Epidermal melanocyte (primary cell): ENCODE measurements around the gene PTPRG.
A peak's percentile ranks its signal among the peaks of the same experiment; 100 is the strongest.

ENCODE experiments used
- DNase-seq: peaks from one replicate; pipeline ENCODE4 v3.0.0; 2011; ENCODE audit warnings: low spot score; ENCODE audit not compliant: insufficient read length

The PTPRG gene

DNA sequence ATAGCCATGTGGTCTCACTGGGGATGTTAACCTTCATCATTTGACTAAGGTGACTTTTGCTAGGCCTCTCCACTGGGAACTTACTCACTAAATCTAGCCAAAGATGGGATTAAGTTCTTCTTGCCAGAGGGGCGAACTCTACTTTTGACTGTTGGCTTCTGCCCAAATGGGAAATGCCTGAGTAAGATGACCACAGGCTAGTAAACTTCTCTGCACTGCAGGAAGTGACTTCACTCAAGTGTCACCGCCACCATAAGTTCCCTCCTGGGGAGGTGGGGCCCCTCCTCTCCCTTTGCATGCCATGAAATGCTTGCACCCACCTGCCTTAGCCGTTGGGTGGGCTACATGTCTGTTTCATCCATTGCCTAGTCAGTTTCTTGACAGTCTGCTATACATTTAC lies 423.6 kb downstream of the PTPRG start:
- DNase-seq, result no peak

DNA sequence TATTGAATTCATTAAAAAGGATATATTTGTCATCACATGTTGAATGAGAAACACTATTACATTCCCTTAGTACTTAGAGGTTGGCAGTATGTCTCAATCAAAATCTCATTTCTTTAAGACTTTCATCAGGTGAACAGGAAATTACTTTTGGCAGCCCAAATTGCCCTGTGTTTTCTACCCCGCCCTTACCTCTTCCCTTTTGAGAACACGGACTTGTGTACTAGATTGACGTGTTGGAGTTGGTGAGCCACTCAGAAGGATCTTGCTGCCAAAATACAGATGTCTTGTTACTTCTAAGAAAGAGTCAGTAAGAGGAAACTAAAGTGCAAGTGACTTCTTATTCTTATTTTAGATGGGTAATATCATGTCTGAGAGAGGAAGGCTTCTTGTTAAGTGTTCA lies 425.1 kb downstream of the PTPRG start:
- DNase-seq, result no peak

DNA sequence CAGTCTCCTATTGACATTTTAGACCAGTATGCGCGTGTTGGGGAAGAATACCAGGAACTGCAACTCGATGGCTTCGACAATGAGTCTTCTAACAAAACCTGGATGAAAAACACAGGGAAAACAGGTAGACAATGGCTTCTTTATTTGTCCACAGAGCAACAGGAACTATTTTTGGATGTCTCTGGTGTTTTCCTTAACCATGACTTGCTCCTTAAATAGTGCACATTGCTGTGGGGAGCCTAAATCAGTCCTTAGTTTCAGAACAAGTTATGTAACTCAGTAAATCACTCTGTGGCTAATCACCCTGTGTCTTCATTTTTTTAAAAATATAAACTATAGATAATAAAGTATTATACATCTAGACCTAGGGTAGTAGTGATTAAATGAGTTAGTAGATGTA lies 428.3 kb downstream of the PTPRG start:
- DNase-seq, result no peak

DNA sequence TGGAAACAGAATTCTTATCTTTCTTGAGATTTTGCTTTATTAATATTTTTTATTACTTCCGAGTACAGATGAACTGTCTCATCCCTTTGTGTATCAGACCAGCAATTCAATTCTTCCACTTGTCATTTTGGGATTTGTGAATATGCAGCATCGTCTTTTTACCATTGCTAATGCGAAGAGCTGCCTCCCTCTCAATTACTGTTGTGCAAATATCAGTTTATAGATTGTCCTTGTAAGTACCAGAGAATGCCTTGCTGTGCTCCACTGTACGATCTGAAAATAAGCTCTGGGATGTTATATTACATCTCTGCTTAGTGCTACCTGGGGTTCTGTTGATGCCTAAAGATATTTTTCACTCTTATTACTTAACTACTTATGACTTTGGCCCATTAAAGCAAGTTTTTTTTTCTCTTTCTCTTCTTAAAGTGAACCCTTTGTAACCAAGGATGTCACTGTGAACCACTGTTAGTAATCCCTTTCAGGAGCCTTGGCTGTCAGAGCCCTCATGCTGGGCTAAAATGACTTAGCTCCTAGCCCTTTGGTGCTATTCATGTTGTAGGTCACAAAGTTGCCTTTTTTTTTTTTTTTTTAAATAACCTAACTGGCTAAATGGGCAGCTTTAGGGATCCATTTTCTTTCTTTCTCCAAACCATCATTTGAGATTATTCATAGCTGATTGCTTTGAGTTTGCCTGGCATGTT lies 429.1 kb downstream of the PTPRG start:
- DNase-seq, result no peak

DNA sequence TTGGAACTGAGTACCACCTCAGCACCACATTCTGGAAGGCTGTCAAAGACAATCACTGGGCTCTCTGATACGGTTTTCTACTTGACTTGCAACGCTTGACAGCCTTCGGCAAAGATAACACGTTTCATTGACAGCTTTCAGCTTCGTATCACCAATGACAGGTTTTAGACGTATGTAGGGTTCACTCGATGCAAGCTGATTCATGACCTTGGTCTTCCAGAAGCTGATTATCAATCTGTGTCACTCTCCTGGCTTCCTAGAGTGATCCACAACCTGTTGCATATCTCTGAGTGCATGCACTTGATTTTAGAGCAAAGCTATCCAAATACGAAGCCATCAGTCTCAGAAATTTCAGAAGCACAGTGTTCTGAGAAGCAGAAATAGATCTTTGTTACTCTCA lies 430.3 kb downstream of the PTPRG start:
- DNase-seq, result no peak

DNA sequence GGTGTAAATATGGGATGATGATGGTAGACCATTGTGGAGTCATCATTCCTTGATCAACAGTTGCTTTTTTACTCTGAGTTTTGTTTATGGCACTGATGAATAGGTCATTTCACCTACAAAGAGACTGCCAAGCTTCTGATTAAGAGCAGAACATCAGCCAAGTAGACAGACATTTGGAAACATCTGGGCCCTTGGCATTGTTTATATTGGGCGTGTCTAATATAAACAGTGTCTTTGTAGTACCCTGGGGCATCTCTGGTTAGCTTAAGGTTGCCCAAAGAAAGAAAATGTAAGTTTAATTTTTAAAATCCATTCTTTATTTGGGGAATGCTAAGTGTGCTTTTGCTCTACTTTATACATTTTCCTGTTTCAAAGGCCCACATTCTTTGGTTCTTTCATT lies 435.0 kb downstream of the PTPRG start:
- DNase-seq, result no peak

DNA sequence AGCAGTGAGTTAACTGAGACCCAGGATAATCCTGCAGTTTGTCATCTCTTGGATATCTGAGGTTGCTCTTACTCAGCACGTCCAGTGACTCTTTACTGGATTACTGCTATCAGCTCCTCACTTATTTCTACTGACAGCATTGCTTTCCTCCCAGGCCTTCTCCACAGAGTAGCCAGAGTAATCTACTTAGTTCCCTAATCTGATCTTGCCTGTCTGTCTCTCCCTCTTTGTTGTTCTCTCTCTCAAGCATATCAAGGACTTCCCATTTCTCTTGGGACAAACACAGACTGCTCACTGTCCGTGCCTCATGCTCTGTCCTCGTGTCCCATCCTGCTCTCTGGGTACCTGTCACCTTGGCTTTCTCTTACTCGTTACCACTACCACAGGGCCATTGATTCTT lies 435.7 kb downstream of the PTPRG start:
- DNase-seq, result no peak

DNA sequence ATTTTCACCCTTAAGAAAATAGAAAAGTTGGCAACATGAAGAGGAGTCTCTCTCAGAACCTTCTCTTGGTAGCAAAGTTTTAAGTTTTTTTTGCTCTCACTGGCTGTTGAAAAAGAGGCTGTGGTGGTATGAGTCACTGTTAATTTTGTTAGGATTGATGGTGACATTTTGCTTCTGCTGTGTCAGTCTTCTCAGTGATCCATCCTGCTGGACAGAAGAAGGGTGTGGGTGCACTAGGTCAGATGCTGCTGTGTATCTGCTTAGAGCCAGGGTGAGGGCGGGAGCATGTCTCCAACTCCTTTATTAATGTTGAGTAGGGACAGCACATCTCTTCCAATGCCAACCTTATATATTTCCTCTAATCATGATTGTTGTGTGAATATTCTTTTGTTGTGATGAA lies 442.5 kb downstream of the PTPRG start:
- no peak for DNase-seq

DNA sequence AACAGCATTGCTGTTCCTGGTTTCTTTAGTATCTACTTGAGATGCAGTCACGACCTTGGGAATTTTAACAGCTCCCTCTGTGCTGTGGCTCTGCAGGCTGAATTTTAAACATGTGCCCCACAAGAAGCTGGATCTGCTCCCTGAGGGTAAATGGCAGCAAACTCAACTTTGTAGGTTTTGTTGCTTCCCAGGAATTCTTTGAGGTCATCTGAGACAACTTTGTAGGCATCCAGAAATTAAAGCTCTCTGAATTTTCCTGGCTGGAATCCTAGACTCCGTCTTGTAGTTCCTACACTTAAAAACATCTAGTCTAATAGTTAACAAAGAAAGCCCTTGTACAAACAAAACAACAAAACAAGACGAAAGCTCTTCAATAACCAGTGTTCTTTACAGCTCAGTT lies 445.7 kb downstream of the PTPRG start:
- DNase-seq, result peak; percentile 53

DNA sequence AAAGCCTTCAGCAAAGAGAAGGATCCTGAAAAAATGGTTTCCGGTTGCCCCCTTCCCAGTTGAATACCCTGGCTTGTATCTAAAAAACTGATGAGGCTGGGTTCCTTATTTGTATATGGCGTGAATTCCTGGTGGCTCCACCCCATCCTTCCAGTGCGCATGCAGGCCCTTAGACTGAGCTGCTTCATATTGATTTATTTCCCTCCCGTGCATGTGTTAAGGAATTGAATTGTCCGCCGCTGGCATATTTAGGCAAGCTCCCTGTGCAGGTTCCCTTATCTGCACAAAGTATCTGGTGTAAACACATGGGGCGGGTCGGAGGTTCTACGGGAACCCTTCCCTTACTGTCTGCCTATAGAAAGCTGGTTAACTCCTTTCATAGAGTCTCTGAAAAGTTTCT lies 449.6 kb downstream of the PTPRG start:
- DNase-seq, result no peak

DNA sequence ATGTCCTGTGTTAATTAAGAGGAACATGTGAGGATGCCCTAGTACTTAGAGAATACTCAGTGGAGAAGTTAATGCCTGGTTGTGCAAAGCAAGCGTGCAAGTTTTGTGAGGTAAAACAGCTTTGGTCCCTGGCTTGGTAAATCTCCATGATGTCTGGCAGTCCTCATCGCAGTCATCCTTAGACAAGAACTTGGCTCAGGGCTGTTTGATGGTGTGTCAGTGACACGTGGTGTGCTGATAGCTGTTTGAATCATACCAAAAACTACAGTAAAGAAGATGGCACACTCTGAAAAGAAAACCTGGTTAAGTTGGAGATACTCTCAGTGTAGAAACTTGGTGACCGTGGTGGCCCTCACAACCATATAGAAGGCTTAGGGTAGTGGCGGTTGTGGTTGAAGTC lies 450.3 kb downstream of the PTPRG start:
- DNase-seq, result no peak

DNA sequence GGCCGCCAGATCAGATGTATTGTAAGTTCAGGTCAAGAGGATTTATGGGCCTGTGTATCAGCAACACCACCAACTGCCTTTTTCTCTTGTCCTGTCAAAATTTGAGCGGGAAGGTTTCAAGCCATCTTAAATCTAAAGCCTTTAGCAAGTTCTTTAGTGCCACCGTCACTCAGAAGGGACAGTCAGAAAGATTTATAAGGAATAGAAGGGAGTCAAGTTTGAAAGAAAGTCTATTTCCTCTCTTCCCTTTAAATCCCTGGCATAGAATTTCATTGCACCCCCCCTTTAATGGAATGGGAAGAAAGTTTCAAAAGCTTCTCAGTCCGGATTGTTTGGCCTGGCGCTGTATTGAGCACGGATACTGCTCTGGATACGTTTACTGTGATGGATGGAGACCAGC lies 452.6 kb downstream of the PTPRG start:
- no peak for DNase-seq

DNA sequence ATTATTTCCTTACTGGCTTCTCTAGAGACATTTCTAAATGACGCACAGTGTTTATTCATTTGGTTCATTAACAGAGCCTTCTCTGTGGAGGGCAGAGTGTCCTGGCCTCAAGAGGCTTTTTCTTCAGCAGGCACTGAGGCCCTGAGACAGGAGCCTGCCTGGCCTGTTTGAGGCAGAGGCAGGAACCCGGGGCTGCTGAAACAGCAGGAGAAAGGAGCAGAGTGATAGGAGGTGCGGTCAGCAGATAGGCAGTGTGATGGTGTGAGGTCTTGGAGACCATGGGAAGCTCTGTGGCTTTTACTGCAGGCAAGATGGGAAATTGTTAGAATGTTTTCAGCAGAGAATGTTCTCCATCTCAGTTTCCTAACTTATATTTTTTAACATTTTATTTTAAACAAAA lies 453.7 kb downstream of the PTPRG start:
- no peak for DNase-seq

DNA sequence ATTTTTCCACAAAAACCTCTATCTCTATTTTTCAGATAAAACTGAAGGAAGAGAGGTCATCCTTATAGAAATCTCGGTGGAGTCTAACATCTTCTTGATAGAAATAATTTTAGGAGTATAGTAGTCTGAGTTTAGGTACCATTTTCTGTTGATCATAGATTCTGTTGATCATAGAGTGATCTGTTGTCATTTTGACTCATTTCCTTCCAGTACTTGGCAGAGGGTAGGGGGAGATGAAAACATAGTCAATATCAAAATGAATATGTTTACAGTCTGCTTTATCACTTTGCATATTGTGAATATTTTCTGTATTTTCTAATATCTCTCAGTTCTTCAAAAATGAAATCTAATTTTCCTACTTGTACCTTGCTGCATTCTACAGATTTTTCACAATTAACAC lies 458.5 kb downstream of the PTPRG start:
- no peak for DNase-seq

DNA sequence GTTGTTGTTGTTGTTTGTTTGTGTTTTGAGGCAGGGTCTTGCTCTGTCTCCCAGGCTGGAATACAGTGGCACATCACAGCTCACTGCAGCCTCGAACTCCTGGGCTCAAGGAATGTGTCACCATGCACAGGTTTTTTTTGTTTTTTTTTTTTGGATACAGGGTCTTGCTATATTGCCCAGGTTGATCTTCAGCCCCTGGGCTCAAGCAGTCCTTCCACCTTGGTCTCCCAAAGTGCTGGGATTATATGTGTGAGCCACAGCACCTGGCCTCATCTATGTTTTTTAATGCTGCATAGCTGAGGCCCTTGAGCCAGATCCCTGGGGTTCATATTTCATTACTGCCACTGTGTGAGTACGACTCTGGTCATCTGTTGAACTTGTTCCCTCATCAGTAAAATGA lies 459.3 kb downstream of the PTPRG start:
- DNase-seq, result no peak

DNA sequence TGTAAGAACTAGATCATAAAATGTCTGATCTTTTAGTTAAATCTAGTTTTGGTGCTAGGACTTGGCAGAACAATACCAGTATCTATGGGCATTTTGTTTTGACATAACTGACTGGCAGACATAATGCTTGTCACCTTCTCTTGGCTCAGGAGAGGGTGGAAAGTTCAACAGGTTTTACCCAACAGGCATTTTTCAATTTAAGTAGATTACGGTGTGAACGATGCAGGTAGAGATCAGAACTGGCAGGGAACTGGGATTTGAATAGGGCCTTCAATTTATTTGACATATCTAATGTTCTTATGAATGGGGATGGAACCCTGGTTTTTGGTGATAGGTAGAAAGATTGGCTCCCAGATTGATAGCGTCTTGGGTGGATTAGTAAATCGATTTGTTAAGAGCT lies 460.9 kb downstream of the PTPRG start:
- DNase-seq, result no peak

DNA sequence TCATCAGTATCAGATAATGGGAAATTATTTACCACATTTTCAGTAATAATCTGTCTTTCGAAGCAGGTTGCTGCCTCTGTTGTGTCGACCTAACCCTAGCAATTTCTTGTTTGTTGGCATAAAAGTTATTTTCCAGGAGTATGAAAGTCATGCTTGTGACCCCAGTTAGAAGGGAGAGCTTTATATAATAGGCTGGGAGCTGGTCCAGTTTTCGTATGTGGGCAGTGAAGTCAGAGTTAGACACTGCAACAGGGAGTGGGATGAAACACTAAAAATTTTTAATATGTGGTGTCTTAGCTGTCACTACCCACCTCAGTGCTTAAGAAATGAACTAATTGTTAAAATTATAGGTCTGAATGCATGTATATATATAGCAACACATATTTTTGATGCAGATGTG lies 463.5 kb downstream of the PTPRG start:
- DNase-seq, result no peak

DNA sequence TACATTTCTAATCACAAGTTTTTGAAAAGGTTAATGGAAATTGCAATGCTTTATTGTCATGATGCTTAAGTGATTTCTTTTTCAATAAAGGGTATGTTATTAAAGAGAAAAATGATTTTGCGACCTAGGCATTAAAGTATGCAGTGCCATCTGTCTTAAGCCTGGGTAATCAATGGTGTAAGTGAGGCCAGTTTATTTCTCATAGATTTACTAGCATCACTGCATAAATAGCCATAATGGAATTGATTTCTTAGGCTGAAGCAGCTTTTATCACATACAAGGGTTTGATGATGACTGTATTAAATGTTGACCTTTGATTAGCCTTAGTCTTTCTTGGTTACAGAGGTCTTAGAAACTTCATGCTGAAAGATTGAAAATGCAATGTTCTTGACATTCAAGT lies 464.5 kb downstream of the PTPRG start:
- no peak for DNase-seq

DNA sequence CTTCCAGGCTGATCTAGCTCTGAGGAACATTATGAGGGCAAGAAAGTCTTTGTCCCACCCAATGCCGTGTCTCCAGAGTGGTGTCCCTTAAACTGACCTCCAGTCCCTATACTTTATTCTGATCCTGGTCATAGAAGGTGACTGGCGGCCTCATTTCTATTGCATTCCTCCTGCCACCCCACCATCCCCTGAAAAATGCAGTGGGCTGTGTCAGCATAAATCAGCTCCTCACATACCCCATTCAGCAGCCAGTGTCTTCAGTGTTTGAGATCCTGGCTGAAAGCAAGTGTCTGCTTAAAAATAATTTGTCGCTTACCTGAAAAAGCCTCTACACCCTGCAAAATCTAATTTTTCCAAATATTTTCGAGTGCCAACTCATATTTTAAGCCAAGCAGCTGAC lies 465.9 kb downstream of the PTPRG start:
- no peak for DNase-seq

DNA sequence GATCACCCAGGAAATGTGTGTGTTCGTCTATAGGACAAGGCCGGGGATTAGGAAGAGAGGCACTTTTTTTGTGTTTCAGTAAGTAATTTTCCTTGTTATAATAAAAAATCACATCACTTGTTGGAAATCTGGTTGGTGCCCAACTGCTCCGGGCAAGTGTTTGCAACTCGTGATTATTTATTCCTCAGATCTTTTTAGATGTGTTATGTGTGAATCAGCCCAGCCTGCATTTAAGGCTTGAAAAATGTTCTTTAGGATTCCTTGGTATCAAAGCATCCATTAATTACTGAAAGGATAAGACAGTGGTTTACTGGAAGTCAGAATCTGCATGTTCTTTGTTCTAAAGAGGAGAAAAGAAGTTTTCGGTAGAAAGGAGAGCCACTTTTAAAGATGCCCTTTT lies 466.4 kb downstream of the PTPRG start:
- DNase-seq, result peak; percentile 24

DNA sequence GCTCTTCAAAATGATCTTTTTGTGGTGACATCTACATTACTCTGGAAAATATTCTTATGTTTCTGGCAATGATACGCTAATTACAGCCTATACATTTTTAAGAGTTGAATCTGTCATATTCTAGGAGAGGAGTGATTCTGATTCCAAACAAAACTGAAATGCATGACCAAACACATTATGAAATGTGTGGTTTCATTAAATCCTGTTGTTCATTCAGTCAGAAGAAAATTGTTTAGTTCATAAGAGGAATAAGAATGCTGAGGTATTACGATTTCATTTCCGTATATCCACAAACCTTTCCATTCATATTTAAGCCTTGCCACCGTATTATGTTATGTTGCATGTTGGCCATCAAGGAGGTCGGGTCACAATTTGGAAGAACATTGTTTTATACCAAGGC lies 466.9 kb downstream of the PTPRG start:
- no peak for DNase-seq

DNA sequence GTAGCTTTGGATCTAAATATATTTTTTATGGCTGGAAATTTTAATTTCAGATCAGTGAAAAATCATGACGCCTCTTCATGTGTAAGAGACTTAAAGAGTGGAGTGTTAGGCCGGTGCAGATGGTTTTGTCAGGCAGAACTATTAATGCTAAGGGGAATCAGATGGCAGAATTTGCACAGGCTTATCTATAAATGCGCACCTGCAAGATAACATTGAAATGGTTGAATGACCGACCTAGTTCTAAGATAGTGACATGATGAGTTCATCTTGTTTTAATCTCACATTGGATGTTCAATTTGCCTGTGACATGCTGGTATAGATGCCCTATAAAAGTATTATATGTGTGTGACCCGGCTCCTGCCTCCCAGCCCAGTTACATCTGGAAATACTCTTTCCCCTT lies 471.4 kb downstream of the PTPRG start:
- no peak for DNase-seq

DNA sequence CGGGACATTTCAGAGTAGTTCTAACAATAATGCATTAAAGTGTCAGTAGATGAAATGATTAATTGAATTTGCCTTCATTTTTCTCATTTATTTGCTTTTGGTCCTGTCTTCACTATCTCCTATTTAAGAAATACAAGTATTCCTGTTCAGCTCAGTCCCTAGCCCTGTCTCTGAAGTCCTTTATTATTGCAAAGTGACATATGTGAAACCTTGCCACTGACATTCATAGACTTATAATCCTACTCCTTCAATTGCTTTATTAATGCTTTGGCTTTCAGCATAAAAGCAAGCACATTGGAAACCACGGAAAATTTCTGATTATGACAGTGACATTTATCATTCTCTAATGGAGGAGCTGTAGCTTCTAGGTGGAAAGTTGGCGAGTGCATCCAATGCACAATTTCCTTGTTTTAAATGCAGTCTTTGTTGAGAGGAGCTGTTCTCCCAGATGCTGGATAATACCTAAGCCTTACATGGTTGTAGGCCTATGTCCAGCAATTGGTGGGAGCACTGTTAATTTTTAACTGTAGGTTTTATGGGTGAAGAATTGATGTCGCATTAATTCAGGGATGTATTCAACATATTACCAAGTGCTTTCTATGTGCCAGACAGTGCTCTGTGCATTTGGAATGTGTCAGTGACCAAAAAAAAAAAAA lies 474.2 kb downstream of the PTPRG start:
- no peak for DNase-seq

DNA sequence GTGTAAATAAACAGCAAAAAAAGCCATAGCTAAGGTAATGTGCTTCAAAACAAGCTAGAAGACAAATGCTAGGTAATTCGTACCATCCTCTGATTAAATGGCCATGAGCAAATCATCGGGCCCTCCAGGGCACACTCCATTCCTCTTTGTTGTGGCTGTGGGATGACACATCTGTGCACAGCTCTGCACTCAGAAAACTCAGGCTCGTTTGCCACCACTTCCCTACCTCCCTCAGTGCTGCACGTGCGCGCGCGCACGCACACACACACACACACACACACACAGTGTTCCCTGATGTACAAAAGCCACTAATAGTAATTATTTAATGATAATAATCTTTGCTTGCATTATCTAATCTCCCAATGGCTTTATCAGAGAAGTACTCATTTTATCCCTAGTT lies 475.4 kb downstream of the PTPRG start:
- DNase-seq, result no peak
